HepG2 (cell line): ENCODE data around the gene TBCE. TPM values are rescaled to one million over a fixed set of nuclear protein-coding genes. Genes with fewer than 3 reads are reported as not detected.
"Not testable (repeated sequence)": the region's sequence is repeated elsewhere in the genome, so short reads cannot be mapped to it uniquely, and the experiment has no call there.

Experiments used
- ATAC-seq: fragments of 200-7000 bp; cut with Tn5 transposase; 3 replicates; pipeline ENCODE4 v1.9.1; 2020; ENCODE audit warnings: mild to moderate bottlenecking, moderate library complexity
- BruUV-seq: library from RNA; stranded (reverse); fragments of 400-500 nt; replicated peaks from 2 replicates; lab custom pipeline; 2021; lab: Mats Ljungman, UMichigan
- CTCF ChIA-PET: fragments of 300-600 bp; formaldehyde crosslinking; extraction: SDS; loops from one replicate; lab custom pipeline; 2021; ENCODE audit warnings: low total read pairs, inconsistent platforms, low intra/inter-chr PET ratio; lab: Yijun Ruan, JAX
- POLR2A ChIA-PET: fragments of 350-600 bp; sonication (Branson Sonifier 250); formaldehyde crosslinking; loops from one replicate; lab custom pipeline; 2020; ENCODE audit warnings: antibody characterized with exemption, inconsistent platforms; lab: Yijun Ruan, JAX
- DNase-seq: peaks from one replicate; pipeline ENCODE4 v3.0.0-alpha.2; 2015; ENCODE audit warnings: low spot score
- FAIRE-seq: peaks from 3 replicates; lab custom pipeline; 2011; peaks lifted over from hg19 to GRCh38; lab: Jason Lieb, UNC
- H2AFZ ChIP-seq: one replicate; pipeline ENCODE4 v1.6.1; 2011; ENCODE audit warnings: low read length, inconsistent platforms
- H3K27ac ChIP-seq: fragments of 300-600 bp; 3 replicates; pipeline ENCODE4 v1.8.0; 2011; ENCODE audit warnings: mixed run types, mild to moderate bottlenecking, mixed read lengths, low read length, inconsistent platforms; ENCODE audit not compliant: insufficient read depth; ENCODE audit errors: extremely low read length
- H3K27me3 ChIP-seq, 2 experiments: fragments of 200-600 bp in 1 of 2; 2 replicates in 1 of 2; 3 replicates in 1 of 2; pipeline versions ENCODE4 v1.6.0 to v1.8.0; 2011; ENCODE audit warnings: low read length in 2 of 2, mild to moderate bottlenecking in 2 of 2, moderate library complexity in 2 of 2, inconsistent platforms in 1 of 2; ENCODE audit not compliant: insufficient read depth in 2 of 2, control insufficient read depth in 1 of 2
- H3K36me3 ChIP-seq, 2 experiments: fragments of 200-600 bp in 1 of 2; replicated peaks in 1 of 2; 2 replicates in 1 of 2; 3 replicates in 1 of 2; pipeline versions ENCODE4 v1.5.1 to v1.8.0; 2011; ENCODE audit warnings: low read length in 2 of 2, inconsistent platforms in 1 of 2; ENCODE audit not compliant: insufficient read depth in 2 of 2, control insufficient read depth in 1 of 2
- H3K4me1 ChIP-seq: 2 replicates; pipeline ENCODE4 v1.5.1; 2012; ENCODE audit warnings: low read length, inconsistent platforms; ENCODE audit not compliant: insufficient read depth
- H3K4me2 ChIP-seq: 2 replicates; pipeline ENCODE4 v1.6.0; 2011; ENCODE audit warnings: low read depth, low read length, inconsistent platforms
- H3K4me3 ChIP-seq, 3 experiments: fragments of 200-600 bp in 1 of 3; sonication (generic), shearing (Covaris generic) in 1 of 3; replicated peaks in 1 of 3; 2 replicates each; pipeline ENCODE4 v1.5.1; 2011 to 2016; ENCODE audit warnings: low read length in 3 of 3, inconsistent platforms in 2 of 3, low read depth in 2 of 3, mild to moderate bottlenecking in 2 of 3, control low read depth in 1 of 3, mixed read lengths in 1 of 3; ENCODE audit not compliant: insufficient read depth in 1 of 3
- H3K79me2 ChIP-seq: one replicate; pipeline ENCODE4 v1.6.1; 2011; ENCODE audit warnings: low read length, inconsistent platforms; ENCODE audit not compliant: insufficient read depth
- H3K9ac ChIP-seq: 2 replicates; pipeline ENCODE4 v1.6.0; 2011; ENCODE audit warnings: mild to moderate bottlenecking, low read depth, low read length, inconsistent platforms; ENCODE audit not compliant: insufficient read depth
- H3K9me3 ChIP-seq: 2 replicates; pipeline ENCODE4 v1.5.1; 2012; ENCODE audit warnings: mild to moderate bottlenecking, low read length
- H4K20me1 ChIP-seq: 2 replicates; pipeline ENCODE4 v1.6.0; 2011; ENCODE audit warnings: inconsistent platforms, mild to moderate bottlenecking, low read length, moderate library complexity; ENCODE audit not compliant: insufficient read depth
- ELF4 ChIP-seq: sonication (generic); formaldehyde crosslinking; IDR thresholded peaks from 2 replicates; pipeline ENCODE4 v1.5.0; 2020; ENCODE audit warnings: missing genetic modification reagents, mild to moderate bottlenecking, moderate library complexity, borderline replicate concordance
- MATR3 ChIP-seq: sonication (generic); formaldehyde crosslinking; IDR thresholded peaks from 2 replicates; pipeline ENCODE4 v1.4.0; 2020; ENCODE audit warnings: missing genetic modification reagents
- RELA ChIP-seq: sonication (generic); formaldehyde crosslinking; IDR thresholded peaks from 2 replicates; pipeline ENCODE4 v1.4.0; 2020; ENCODE audit warnings: missing genetic modification reagents
- SALL2 ChIP-seq: sonication (generic); formaldehyde crosslinking; IDR thresholded peaks from 2 replicates; pipeline ENCODE4 v1.8.1; 2023; ENCODE audit warnings: mild to moderate bottlenecking, missing genetic modification reagents, inconsistent platforms
- SNRNP70 ChIP-seq: fragments of 200-400 bp; formaldehyde crosslinking; IDR thresholded peaks from 2 replicates; pipeline ENCODE4 v1.6.1; 2017; ENCODE audit warnings: mild to moderate bottlenecking, low read depth, low read length, moderate library complexity
- TBP ChIP-seq: sonication (generic); formaldehyde crosslinking; IDR thresholded peaks from 2 replicates; pipeline ENCODE4 v1.5.0; 2020; ENCODE audit warnings: missing genetic modification reagents
- TIGD3 ChIP-seq: sonication (generic); formaldehyde crosslinking; IDR thresholded peaks from 2 replicates; pipeline ENCODE4 v1.5.1; 2020; ENCODE audit warnings: mild to moderate bottlenecking, missing genetic modification reagents, borderline replicate concordance
- TRAFD1 ChIP-seq: sonication (generic); formaldehyde crosslinking; IDR thresholded peaks from 2 replicates; pipeline ENCODE4 v1.5.1; 2020; ENCODE audit warnings: missing genetic modification reagents, mild to moderate bottlenecking, borderline replicate concordance
- ZMYM4 ChIP-seq: sonication (generic); formaldehyde crosslinking; IDR thresholded peaks from 2 replicates; pipeline ENCODE4 v1.8.1; 2023; ENCODE audit warnings: mild to moderate bottlenecking, missing genetic modification reagents
- ZNF766 ChIP-seq: sonication (generic); formaldehyde crosslinking; IDR thresholded peaks from 2 replicates; pipeline ENCODE4 v1.5.0; 2020; ENCODE audit warnings: missing genetic modification reagents, borderline replicate concordance
- WGBS: methylation state at CpG from one replicate; pipeline ENCODE4 v1.1.6; 2017; ENCODE audit warnings: low lambda C conversion rate; 5-methylcytosine and 5-hydroxymethylcytosine counted together
- in situ Hi-C: cut with HindIII; loops from 2 replicates; pipeline ENCODE4 v1.10.0; 2017; ENCODE audit warnings: low pct_unique_long_range_greater_than_20kb; ENCODE audit not compliant: extremely low pct_ligation_motif_present
- intact Hi-C: fragments of 100-400 bp; cut with micrococcal nuclease; formaldehyde crosslinking; loops from one replicate; pipeline ENCODE4 v1.10.0; 2022; ENCODE audit not compliant: unreplicated experiment
- polyA plus RNA-seq, 8 experiments: library from polyadenylated mRNA; depleted of rRNA in 3 of 8; stranded (reverse) in 7 of 8; unstranded in 1 of 8; fragments of >200 nt; fragmentation: Illumina TruSeq in 4 of 8; extraction: Trizol in 4 of 8; gene quantifications; 2 replicates each; pipeline versions ENCODE4 v1.2.1 to v1.2.3, GENCODE V29; 2011 to 2016; ENCODE audit warnings: low read depth in 4 of 8, missing spikeins in 1 of 8, mixed read lengths in 1 of 8; ENCODE audit not compliant: insufficient read depth in 1 of 8
- total RNA-seq, 5 experiments: library from RNA; depleted of rRNA; stranded (reverse); fragments of >200 nt; fragmentation: Illumina TruSeq; extraction: Trizol; gene quantifications; 2 replicates each; pipeline ENCODE4 v1.2.3, GENCODE V29; 2016; ENCODE audit warnings: low read depth in 1 of 5
- TF ChIP-seq, protein P1 (sequence below): sonication (generic); formaldehyde crosslinking; IDR thresholded peaks from 2 replicates; pipeline ENCODE4 v1.4.0; 2020; ENCODE audit warnings: missing genetic modification reagents
- TF ChIP-seq, protein P2 (sequence below): sonication (generic); formaldehyde crosslinking; IDR thresholded peaks from 2 replicates; pipeline ENCODE4 v1.8.1; 2022; ENCODE audit warnings: low read depth, mild to moderate bottlenecking, missing genetic modification reagents

The TBCE gene
- total and polyA plus RNA-seq, 2 of the 13 experiments (the other 11 are each of a cell fraction or from before 2014, with no cell fraction given) = 25.6 to 31.1 TPM

DNA sequence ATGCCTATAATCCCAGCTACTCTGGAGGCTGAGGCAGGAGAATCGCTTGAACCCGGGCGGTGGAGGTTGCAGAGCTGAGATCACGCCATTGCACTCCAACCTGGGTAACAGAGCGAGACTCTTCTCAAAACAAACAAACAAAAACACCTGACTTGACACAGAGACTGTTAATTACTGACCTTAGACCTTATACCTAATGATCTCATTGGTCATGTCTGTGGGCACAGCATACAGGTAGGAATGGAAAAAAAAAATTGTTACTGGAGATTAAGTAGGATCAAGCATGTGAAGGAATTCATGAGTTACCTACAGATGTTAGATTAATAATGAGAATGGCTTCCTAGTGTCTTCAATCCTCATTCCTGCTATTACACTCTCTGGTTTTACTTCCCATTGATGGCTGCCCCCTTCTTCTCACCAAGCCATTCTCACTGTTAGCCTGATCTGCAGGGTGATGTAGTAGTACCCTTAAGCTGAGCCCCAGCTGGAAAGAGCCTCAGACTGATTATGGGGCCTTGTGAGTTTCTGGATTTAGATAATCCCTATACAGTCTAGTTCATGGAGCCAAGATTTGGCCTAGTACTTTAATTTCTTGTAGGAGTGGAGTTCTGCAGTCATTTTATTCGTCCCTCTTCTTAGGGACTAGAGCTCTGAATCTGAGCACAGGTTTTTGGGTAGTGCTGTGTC, 8.8 kb downstream of the TBCE start (continued):
- TF ChIP-seq, protein P1, sequence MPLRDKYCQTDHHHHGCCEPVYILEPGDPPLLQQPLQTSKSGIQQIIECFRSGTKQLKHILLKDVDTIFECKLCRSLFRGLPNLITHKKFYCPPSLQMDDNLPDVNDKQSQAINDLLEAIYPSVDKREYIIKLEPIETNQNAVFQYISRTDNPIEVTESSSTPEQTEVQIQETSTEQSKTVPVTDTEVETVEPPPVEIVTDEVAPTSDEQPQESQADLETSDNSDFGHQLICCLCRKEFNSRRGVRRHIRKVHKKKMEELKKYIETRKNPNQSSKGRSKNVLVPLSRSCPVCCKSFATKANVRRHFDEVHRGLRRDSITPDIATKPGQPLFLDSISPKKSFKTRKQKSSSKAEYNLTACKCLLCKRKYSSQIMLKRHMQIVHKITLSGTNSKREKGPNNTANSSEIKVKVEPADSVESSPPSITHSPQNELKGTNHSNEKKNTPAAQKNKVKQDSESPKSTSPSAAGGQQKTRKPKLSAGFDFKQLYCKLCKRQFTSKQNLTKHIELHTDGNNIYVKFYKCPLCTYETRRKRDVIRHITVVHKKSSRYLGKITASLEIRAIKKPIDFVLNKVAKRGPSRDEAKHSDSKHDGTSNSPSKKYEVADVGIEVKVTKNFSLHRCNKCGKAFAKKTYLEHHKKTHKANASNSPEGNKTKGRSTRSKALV = no peak
- TF ChIP-seq MATR3 (CRISPR knock-in tag) = no peak
- no peak for TF ChIP-seq ELF4 (CRISPR knock-in tag)
- TF ChIP-seq ZMYM4 = no peak
- TF ChIP-seq, protein P2, sequence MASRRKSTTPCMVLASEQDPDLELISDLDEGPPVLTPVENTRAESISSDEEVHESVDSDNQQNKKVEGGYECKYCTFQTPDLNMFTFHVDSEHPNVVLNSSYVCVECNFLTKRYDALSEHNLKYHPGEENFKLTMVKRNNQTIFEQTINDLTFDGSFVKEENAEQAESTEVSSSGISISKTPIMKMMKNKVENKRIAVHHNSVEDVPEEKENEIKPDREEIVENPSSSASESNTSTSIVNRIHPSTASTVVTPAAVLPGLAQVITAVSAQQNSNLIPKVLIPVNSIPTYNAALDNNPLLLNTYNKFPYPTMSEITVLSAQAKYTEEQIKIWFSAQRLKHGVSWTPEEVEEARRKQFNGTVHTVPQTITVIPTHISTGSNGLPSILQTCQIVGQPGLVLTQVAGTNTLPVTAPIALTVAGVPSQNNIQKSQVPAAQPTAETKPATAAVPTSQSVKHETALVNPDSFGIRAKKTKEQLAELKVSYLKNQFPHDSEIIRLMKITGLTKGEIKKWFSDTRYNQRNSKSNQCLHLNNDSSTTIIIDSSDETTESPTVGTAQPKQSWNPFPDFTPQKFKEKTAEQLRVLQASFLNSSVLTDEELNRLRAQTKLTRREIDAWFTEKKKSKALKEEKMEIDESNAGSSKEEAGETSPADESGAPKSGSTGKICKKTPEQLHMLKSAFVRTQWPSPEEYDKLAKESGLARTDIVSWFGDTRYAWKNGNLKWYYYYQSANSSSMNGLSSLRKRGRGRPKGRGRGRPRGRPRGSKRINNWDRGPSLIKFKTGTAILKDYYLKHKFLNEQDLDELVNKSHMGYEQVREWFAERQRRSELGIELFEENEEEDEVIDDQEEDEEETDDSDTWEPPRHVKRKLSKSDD (CRISPR knock-in tag) = no peak
- TF ChIP-seq TIGD3 (CRISPR knock-in tag) = no peak
- TF ChIP-seq TBP = no peak
- TF ChIP-seq SALL2 (CRISPR knock-in tag) = no peak
- no peak for TF ChIP-seq SNRNP70
- TF ChIP-seq TRAFD1 (CRISPR knock-in tag) = no peak
- no peak for TF ChIP-seq ZNF766 (CRISPR knock-in tag)
- no peak for TF ChIP-seq RELA

GRCh38 chr1:235378134-235378735, 11.0 kb downstream of the TBCE start:
- WGBS = 92% methylated on average over 11 of the region's 11 CpGs
- H3K4me2 ChIP-seq, H3K4me1 ChIP-seq, FAIRE-seq, CTCF ChIA-PET, H3K4me3 ChIP-seq, in situ Hi-C loops, POLR2A ChIA-PET, intact Hi-C loops, ATAC-seq, H3K27me3 ChIP-seq, H2AFZ ChIP-seq, H3K27ac ChIP-seq, H4K20me1 ChIP-seq, BruUV-seq, H3K9ac ChIP-seq, DNase-seq, H3K9me3 ChIP-seq: not testable (repeated sequence)
- Histone ChIP-seq H3K36me3 (peaks cover 5 to 30% of the 10 kb centered on the region in 2 experiments), H3K79me2 (peaks cover 33% of the 10 kb centered on the region)
